GM23248 (cell line): Measurements from ENCODE around the gene FAM193A. TPM values are rescaled to one million over a fixed set of nuclear protein-coding genes. Genes with fewer than 3 reads are reported as not detected.
A peak's percentile ranks its signal among the peaks of the same experiment; 100 is the strongest.
"Not testable (repeated sequence)": the region's sequence is repeated elsewhere in the genome, so short reads cannot be mapped to it uniquely, and the experiment has no call there.

Experiments
- DNase-seq: peaks from one replicate; pipeline ENCODE4 v3.0.0-alpha.2; 2015
- H2AFZ ChIP-seq: fragments of 200-600 bp; sonication (generic); 2 replicates; pipeline ENCODE4 v1.6.1; 2016; ENCODE audit warnings: antibody characterized with exemption
- H3F3A ChIP-seq: fragments of 200-600 bp; sonication (generic); 2 replicates; pipeline ENCODE4 v1.6.1; 2016; ENCODE audit warnings: mild to moderate bottlenecking, antibody characterized with exemption, mixed run types; ENCODE audit not compliant: insufficient read depth
- H3K27ac ChIP-seq: fragments of 200-600 bp; sonication (generic); 2 replicates; pipeline ENCODE4 v1.5.1; 2016; ENCODE audit warnings: mild to moderate bottlenecking
- H3K27me3 ChIP-seq: fragments of 200-600 bp; sonication (generic); replicated peaks from 2 replicates; pipeline ENCODE4 v1.6.1; 2016; ENCODE audit warnings: mild to moderate bottlenecking; ENCODE audit not compliant: insufficient read depth
- H3K36me3 ChIP-seq: fragments of 200-600 bp; sonication (generic); 2 replicates; pipeline ENCODE4 v1.6.1; 2016; ENCODE audit warnings: low read depth, mild to moderate bottlenecking
- H3K4me1 ChIP-seq: fragments of 200-600 bp; sonication (generic); 2 replicates; pipeline ENCODE4 v1.6.1; 2016; ENCODE audit warnings: mild to moderate bottlenecking; ENCODE audit not compliant: insufficient read depth
- H3K4me2 ChIP-seq: fragments of 200-600 bp; sonication (generic); one replicate; pipeline ENCODE4 v1.6.1; 2016; ENCODE audit warnings: mild to moderate bottlenecking; ENCODE audit not compliant: unreplicated experiment
- H3K4me3 ChIP-seq: fragments of 200-600 bp; sonication (generic); 2 replicates; pipeline ENCODE4 v1.5.1; 2016; ENCODE audit warnings: mild to moderate bottlenecking
- H3K79me2 ChIP-seq: fragments of 200-600 bp; sonication (generic); 2 replicates; pipeline ENCODE4 v1.6.1; 2016; ENCODE audit warnings: mild to moderate bottlenecking; ENCODE audit not compliant: insufficient read depth
- H3K9ac ChIP-seq: fragments of 200-600 bp; sonication (generic); 2 replicates; pipeline ENCODE4 v1.6.1; 2016; ENCODE audit warnings: mild to moderate bottlenecking
- H3K9me2 ChIP-seq: fragments of 200-600 bp; sonication (generic); 2 replicates; pipeline ENCODE4 v1.6.1; 2016; ENCODE audit warnings: mixed run types, mild to moderate bottlenecking, moderate library complexity; ENCODE audit not compliant: insufficient read depth
- H3K9me3 ChIP-seq: fragments of 200-600 bp; sonication (generic); one replicate; pipeline ENCODE4 v1.6.1; 2017; ENCODE audit warnings: low read depth
- H4K20me1 ChIP-seq: fragments of 200-600 bp; sonication (generic); 2 replicates; pipeline ENCODE4 v1.6.0; 2016; ENCODE audit not compliant: insufficient read depth
- EZH2 ChIP-seq: fragments of 200-600 bp; sonication (generic); IDR thresholded peaks from 2 replicates; pipeline ENCODE4 v1.6.1; 2018; ENCODE audit warnings: antibody characterized with exemption, mild to moderate bottlenecking; ENCODE audit not compliant: insufficient read depth, poor library complexity, severe bottlenecking
- EZH2phosphoT487 ChIP-seq: fragments of 200-600 bp; sonication (generic); IDR thresholded peaks from 2 replicates; pipeline ENCODE4 v1.6.1; 2018; ENCODE audit warnings: antibody characterized with exemption, moderate library complexity, mild to moderate bottlenecking, low read depth; ENCODE audit not compliant: insufficient read depth
- WGBS, 2 experiments: methylation state at CpG; one replicate each; pipeline ENCODE4 v1.1.6; 2015 to 2017; ENCODE audit warnings: low lambda C conversion rate in 2 of 2, low coverage in 1 of 2; ENCODE audit errors: missing lambda C conversion rate in 2 of 2; 5-methylcytosine and 5-hydroxymethylcytosine counted together
- in situ Hi-C: fragments of 300-500 bp; cut with MboI; formaldehyde crosslinking; loops from 2 replicates; pipeline ENCODE4 v1.15.0; 2020
- polyA plus RNA-seq: library from polyadenylated mRNA; unstranded; fragments of >200 nt; fragmentation: Nextera tagmentation; extraction: Ambion mirVana; gene quantifications from 2 replicates; pipeline ENCODE4 v1.2.1, GENCODE V29; 2016
- total RNA-seq: library from RNA; depleted of rRNA; stranded (reverse); fragments of >200 nt; shearing (Covaris generic); gene quantifications from 2 replicates; pipeline ENCODE4 v1.2.3, GENCODE V29; 2014

Gene FAM193A
- total and polyA plus RNA-seq, 2 experiments from 2014 or later, result 5.0 to 19.0 TPM

DNA sequence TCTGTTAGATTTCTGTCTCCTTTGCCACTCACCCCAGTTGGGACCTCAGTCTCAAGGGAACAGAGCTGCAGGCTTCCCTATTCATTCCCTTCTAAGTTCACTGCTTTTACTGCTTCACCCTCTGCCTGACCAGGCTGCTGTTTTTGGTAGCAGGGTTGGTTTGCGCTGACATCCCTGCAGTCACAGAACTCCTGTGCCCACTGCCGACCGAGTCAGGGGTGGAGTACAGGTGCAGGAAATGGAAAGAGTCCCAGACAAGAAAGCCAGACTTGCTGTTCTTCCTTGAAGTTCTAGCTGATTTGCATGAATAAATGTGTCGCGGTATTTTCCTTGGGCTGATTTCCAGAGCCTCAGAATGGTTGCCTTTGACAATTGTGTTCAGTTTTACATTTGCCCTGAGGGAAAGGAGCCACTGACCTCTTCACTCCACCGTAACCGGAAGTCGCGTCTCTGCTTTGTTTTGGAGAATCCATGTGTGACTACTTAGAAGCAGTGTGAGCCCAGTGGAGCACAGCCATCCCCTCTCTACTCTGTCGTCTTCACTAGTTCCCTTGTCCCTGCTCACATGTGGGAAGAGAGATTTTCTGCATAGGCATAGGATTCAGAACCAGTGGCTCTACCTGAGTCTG is 134.9 kb downstream of the FAM193A start:
- peaks cover 35% of the 10 kb centered on the region; the same call in 1 of the 2 replicates for H3K36me3 ChIP-seq
- WGBS, 2 experiments, result 87 to 89% methylated on average over 10 of the region's 10 CpGs
- peaks cover 88% of the 10 kb centered on the region for H3K79me2 ChIP-seq
- H3K4me1 ChIP-seq, result peaks cover 6% of the 10 kb centered on the region
- DNase-seq, result no peak
- H3K9me2 ChIP-seq, result no peaks in the 10 kb centered on the region
- no peak overlapping the region for H3K9ac ChIP-seq
- H3K4me2 ChIP-seq, result no peak overlapping the region
- in situ Hi-C loops, result no loop called here
- H2AFZ ChIP-seq, result no peak overlapping the region
- TF ChIP-seq EZH2phosphoT487, result no peak
- no peak for TF ChIP-seq EZH2
- peaks cover 16% of the 10 kb centered on the region for H3F3A ChIP-seq
- H4K20me1 ChIP-seq, result peaks cover 6% of the 10 kb centered on the region; the same call in 1 of the 2 replicates
- no peak overlapping the region for H3K4me3 ChIP-seq
- no peaks in the 10 kb centered on the region for H3K9me3 ChIP-seq
- H3K27me3 ChIP-seq, result no peaks in the 10 kb centered on the region
- H3K27ac ChIP-seq, result no peak overlapping the region

DNA sequence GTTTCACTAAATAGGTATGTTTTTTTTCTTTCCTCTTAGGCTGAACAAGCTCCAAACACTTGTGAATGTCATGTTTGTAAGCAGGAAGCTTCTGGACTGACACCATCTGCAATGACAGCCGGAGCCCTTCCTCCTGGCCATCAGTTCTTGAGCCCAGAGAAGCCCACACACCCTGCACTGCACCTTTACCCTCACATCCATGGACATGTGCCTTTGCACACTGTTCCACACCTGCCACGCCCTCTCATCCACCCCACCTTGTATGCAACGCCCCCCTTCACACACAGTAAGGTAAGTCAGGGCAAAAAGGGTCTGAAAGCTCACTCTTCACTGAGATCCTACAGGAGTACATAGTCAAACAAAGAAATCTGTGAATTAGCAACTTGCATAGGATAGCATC is 135.6 kb downstream of the FAM193A start:
- no peak overlapping the region for H3K9ac ChIP-seq
- H3K79me2 ChIP-seq, result peaks cover 88% of the 10 kb centered on the region
- TF ChIP-seq EZH2 (no peak), EZH2phosphoT487 (no peak)
- H4K20me1 ChIP-seq, result peaks cover 3% of the 10 kb centered on the region; the same call in 1 of the 2 replicates
- no peak overlapping the region for H2AFZ ChIP-seq
- no peaks in the 10 kb centered on the region for H3K4me1 ChIP-seq
- H3F3A ChIP-seq, result peaks cover 9% of the 10 kb centered on the region; the same call in 1 of the 2 replicates
- H3K36me3 ChIP-seq, result peaks cover 35% of the 10 kb centered on the region; the same call in 1 of the 2 replicates
- H3K27ac ChIP-seq, result no peak overlapping the region
- in situ Hi-C loops, result no loop called here
- H3K27me3 ChIP-seq, result no peaks in the 10 kb centered on the region
- no peak for DNase-seq
- no peak overlapping the region for H3K4me3 ChIP-seq
- no peaks in the 10 kb centered on the region for H3K9me3 ChIP-seq
- 76 to 82% methylated on average over 3 of the region's 3 CpGs for whole genome bisulfite sequencing, 2 experiments
- no peaks in the 10 kb centered on the region for H3K9me2 ChIP-seq
- H3K4me2 ChIP-seq, result no peak overlapping the region

DNA sequence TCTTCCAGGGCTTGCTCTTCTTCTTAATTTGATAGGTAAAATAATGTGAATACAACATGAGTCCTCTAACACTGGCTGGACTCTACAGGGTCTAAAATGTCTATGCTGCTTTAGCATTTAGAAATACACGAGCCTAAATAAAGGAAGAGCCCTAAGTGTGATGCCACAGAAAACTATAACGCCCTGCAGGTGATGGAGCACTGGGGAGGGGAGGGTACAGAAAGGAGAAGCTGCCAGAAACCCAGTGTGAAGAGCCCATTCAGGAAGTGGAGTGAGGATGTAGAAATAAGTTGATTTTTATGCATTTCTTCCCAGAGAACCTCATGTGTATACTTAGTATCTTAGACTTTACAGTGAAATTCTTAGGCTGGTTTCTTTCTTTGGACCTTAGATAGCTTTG is 136.3 kb downstream of the FAM193A start:
- no peaks in the 10 kb centered on the region for H3K27me3 ChIP-seq
- H3K36me3 ChIP-seq, result peaks cover 35% of the 10 kb centered on the region; the same call in 1 of the 2 replicates
- no peak overlapping the region for H3K9ac ChIP-seq
- in situ Hi-C loops, result no loop called here
- H3K27ac ChIP-seq, result no peak overlapping the region
- H3K9me2 ChIP-seq, result no peaks in the 10 kb centered on the region
- DNase-seq, result no peak
- no peaks in the 10 kb centered on the region for H3K9me3 ChIP-seq
- H4K20me1 ChIP-seq, result no peaks in the 10 kb centered on the region
- no peak overlapping the region for H3K4me3 ChIP-seq
- peaks cover 88% of the 10 kb centered on the region for H3K79me2 ChIP-seq
- H3K4me2 ChIP-seq, result no peak overlapping the region
- H3K4me1 ChIP-seq, result no peaks in the 10 kb centered on the region
- no peak overlapping the region for H2AFZ ChIP-seq
- WGBS, 2 experiments, result 95 to 96% methylated on average over 2 of the region's 2 CpGs
- H3F3A ChIP-seq, result 0 out of 2 replicates have a peak, but pooled peaks cover 5% of the 10 kb centered on the region
- TF ChIP-seq EZH2 (no peak), EZH2phosphoT487 (no peak)

DNA sequence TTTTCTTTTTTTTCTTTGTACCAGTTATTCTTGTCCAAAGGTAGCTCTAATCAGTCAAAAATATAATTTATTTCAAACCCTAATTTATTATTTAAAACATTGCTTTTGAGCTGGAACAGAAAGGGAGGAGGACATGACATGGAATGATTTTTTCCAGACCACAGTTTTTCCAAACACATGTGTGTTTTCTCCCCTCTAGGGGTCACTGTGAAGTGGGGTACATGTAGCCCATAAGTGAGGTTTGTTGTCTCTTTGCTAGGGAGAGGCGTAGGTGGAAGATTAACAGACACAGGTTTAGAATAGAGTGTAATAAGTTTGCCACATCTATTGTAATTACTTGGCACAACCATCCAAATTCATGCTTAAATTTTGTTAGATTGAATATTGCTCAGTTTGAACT is 136.7 kb downstream of the FAM193A start:
- DNase-seq, result peak; percentile 22
- Histone ChIP-seq H3K9ac (no peak overlapping the region), H3K27me3 (no peaks in the 10 kb centered on the region), H3K36me3 (peaks cover 35% of the 10 kb centered on the region; the same call in 1 of the 2 replicates), H2AFZ (no peak overlapping the region), H3K9me3 (no peaks in the 10 kb centered on the region), H3F3A (0 out of 2 replicates have a peak, but pooled peaks cover 5% of the 10 kb centered on the region), H3K79me2 (peaks cover 88% of the 10 kb centered on the region), H3K4me3 (no peak overlapping the region), H3K4me1 (no peaks in the 10 kb centered on the region), H4K20me1 (no peaks in the 10 kb centered on the region), H3K4me2 (no peak overlapping the region), H3K27ac (no peak overlapping the region), H3K9me2 (no peaks in the 10 kb centered on the region)
- TF ChIP-seq EZH2 (no peak), EZH2phosphoT487 (no peak)
- in situ Hi-C loops, result no loop called here
- 98 to 100% methylated on average over 1 of the region's 1 CpG for WGBS, 2 experiments

DNA sequence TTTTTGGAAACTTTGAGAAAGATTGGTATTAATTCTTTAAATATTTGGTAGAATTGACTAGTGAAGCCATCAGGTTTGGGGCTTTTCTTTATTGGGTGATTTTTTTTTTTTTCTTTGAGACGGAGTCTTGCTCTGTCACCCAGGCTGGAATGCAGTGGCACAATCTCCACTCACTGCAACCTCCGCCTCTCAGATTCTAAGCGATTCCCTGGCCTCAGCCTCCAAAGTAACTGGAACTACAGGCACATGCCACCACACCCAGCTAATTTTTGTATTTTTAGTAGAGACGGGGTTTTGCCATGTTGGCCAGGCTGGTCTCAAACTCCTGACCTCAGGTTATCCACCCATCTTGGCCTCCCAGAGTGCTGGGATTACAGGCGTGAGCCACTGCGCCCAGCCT is 143.3 kb downstream of the FAM193A start:
- Histone ChIP-seq H3K36me3 (peaks cover 18% of the 10 kb centered on the region), H3K79me2 (peaks cover 98% of the 10 kb centered on the region)
- H3K9me3 ChIP-seq, H3K9ac ChIP-seq, H3F3A ChIP-seq, H2AFZ ChIP-seq, H3K27me3 ChIP-seq, DNase-seq, H3K4me3 ChIP-seq, H4K20me1 ChIP-seq, H3K27ac ChIP-seq, H3K4me1 ChIP-seq, H3K4me2 ChIP-seq, H3K9me2 ChIP-seq, in situ Hi-C loops: not testable (repeated sequence)
- WGBS, 2 experiments, result 86 to 92% methylated on average over 6 of the region's 6 CpGs
